Panc1 (cell line): Measurements from ENCODE around the gene CACNA1E. TPM values are rescaled to one million over a fixed set of nuclear protein-coding genes. Genes with fewer than 3 reads are reported as not detected.

ENCODE experiments used
- ATAC-seq: fragments of 200-7000 bp; cut with Tn5 transposase; 2 replicates; pipeline ENCODE4 v1.9.1; 2020; ENCODE audit warnings: mild to moderate bottlenecking, moderate library complexity
- BruUV-seq: library from RNA; stranded (reverse); fragments of 400-500 nt; replicated peaks from 2 replicates; lab custom pipeline; 2021; lab: Mats Ljungman, UMichigan
- CTCF ChIA-PET: fragments of 300-600 bp; sonication (Branson Sonifier 250); formaldehyde crosslinking; loops from one replicate; lab custom pipeline; 2022; ENCODE audit warnings: antibody characterized with exemption; lab: Charles Lee
- POLR2A ChIA-PET: fragments of 300-600 bp; sonication (Branson Sonifier 250); formaldehyde crosslinking; loops from one replicate; lab custom pipeline; 2022; ENCODE audit warnings: antibody characterized with exemption; lab: Charles Lee
- DNase-seq: peaks from one replicate; pipeline ENCODE4 v3.0.0-alpha.2; 2010; ENCODE audit warnings: low read depth, low spot score
- H3K27ac ChIP-seq: 2 replicates; pipeline ENCODE4 v1.5.1; 2011; ENCODE audit warnings: mild to moderate bottlenecking, low read length, inconsistent platforms
- H3K27me3 ChIP-seq: fragments of 200-500 bp; sonication (Bioruptor generic); 2 replicates; pipeline ENCODE4 v1.6.0; 2014; ENCODE audit warnings: low read length, inconsistent platforms; ENCODE audit not compliant: control insufficient read depth, insufficient read depth
- H3K36me3 ChIP-seq: fragments of 200-500 bp; sonication (Bioruptor generic); 2 replicates; pipeline ENCODE4 v1.5.1; 2014; ENCODE audit warnings: inconsistent platforms, mild to moderate bottlenecking, low read length, moderate library complexity; ENCODE audit not compliant: control insufficient read depth, insufficient read depth
- H3K4me1 ChIP-seq: 2 replicates; pipeline ENCODE4 v1.5.1; 2011; ENCODE audit warnings: inconsistent platforms, mild to moderate bottlenecking, low read length, moderate library complexity; ENCODE audit not compliant: control insufficient read depth, insufficient read depth
- H3K4me3 ChIP-seq, 2 experiments: 2 replicates each; pipeline ENCODE4 v1.5.1; 2011 to 2012; ENCODE audit warnings: low read depth in 2 of 2, low read length in 2 of 2, mild to moderate bottlenecking in 2 of 2, inconsistent platforms in 1 of 2, moderate library complexity in 1 of 2
- H3K9me3 ChIP-seq: fragments of 200-500 bp; sonication (Bioruptor generic); 2 replicates; pipeline ENCODE4 v1.5.1; 2014; ENCODE audit warnings: low read depth, mild to moderate bottlenecking, inconsistent platforms, low read length, moderate library complexity; ENCODE audit not compliant: control insufficient read depth, insufficient read depth
- POLR2AphosphoS5 ChIP-seq: IDR thresholded peaks from 2 replicates; pipeline ENCODE4 v1.6.1; 2012; ENCODE audit warnings: mild to moderate bottlenecking, low read depth, low read length, moderate library complexity
- SIN3A ChIP-seq: IDR thresholded peaks from 2 replicates; pipeline ENCODE4 v1.6.1; 2012; ENCODE audit warnings: low read depth, mild to moderate bottlenecking, low read length, moderate library complexity, borderline replicate concordance; ENCODE audit not compliant: insufficient read depth
- TCF7L2 ChIP-seq: IDR thresholded peaks from 2 replicates; pipeline ENCODE4 v1.6.1; 2011; ENCODE audit warnings: mild to moderate bottlenecking, low read depth, low read length, inconsistent platforms
- in situ Hi-C: cut with HindIII; loops from 2 replicates; pipeline ENCODE4 v1.10.0; 2016; ENCODE audit warnings: low sequenced_read_pairs, low pct_unique_long_range_greater_than_20kb
- intact Hi-C: fragments of 100-400 bp; cut with micrococcal nuclease; formaldehyde crosslinking; loops from one replicate; pipeline ENCODE4 v1.10.0; 2022; ENCODE audit not compliant: unreplicated experiment
- total RNA-seq: library from RNA; stranded (reverse); gene quantifications from one replicate; pipeline ENCODE4 v1.2.1, GENCODE V29; 2021; ENCODE audit not compliant: unreplicated experiment
- TF ChIP-seq, protein P1 (sequence below), 2 experiments: IDR thresholded peaks; 2 replicates each; pipeline ENCODE4 v1.6.1; 2011 to 2012; ENCODE audit warnings: low read depth in 2 of 2, control low read depth in 1 of 2, low read length in 1 of 2, mild to moderate bottlenecking in 1 of 2, moderate library complexity in 1 of 2; ENCODE audit not compliant: insufficient read depth in 1 of 2
- TF ChIP-seq, protein P2 (sequence below): fragments of 450-650 bp; IDR thresholded peaks from 2 replicates; pipeline ENCODE4 v1.5.1; 2017; ENCODE audit warnings: mild to moderate bottlenecking

The CACNA1E gene
- total RNA-seq, 1 experiment from 2014 or later: not detected

DNA sequence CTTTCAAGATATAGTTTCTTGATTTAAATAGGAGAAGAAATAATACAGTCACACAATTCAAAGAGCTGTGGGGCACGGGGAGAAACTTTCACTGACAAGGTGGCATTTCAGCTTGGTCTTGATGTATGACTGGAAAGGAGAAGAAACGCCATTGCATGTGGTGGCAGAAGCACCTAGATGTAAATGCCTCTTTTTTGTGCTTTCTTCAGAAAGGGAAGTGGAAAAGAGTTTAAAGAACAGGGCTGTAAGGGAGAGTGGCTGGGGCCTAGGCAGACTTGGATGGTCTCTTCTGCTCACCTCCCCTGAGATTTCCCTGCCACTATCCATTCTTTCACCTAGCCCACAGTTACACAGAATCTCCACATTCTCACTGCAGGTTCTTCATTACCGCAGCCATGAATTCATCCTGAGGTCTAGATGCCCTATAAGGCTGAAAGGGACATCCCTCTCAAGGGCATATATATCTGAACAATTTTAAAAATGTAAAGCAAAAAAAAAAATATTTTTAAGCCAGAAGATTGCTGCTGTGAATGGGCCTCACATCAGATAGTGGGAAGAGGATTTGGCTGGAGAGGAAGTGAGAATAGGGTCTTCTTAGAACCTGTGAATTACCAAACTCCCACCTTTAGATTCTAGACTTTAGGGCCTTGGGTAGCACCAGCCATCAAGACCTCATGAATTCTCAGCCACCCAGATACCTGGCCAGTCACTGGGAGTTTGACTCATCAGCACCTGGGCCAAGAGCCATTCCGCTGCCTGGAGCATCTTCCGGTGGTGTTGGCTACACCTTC lies 23.4 kb downstream of the CACNA1E start:
- DNase-seq (no peak), ATAC-seq (no peak)
- H3K9me3 ChIP-seq: no peaks in the 10 kb centered on the region
- no peaks in the 10 kb centered on the region for H3K36me3 ChIP-seq
- ChIA-PET CTCF (no interaction called here), POLR2A (no interaction called here)
- intact Hi-C loops: no loop called here
- no peaks in the 10 kb centered on the region; the same call in 1 of the 2 replicates for H3K27me3 ChIP-seq
- H3K4me3 ChIP-seq: no peak overlapping the region
- in situ Hi-C loops: no loop called here
- no peaks in the 10 kb centered on the region for H3K4me1 ChIP-seq
- BruUV-seq: no TSS peak
- TF ChIP-seq, protein P1, sequence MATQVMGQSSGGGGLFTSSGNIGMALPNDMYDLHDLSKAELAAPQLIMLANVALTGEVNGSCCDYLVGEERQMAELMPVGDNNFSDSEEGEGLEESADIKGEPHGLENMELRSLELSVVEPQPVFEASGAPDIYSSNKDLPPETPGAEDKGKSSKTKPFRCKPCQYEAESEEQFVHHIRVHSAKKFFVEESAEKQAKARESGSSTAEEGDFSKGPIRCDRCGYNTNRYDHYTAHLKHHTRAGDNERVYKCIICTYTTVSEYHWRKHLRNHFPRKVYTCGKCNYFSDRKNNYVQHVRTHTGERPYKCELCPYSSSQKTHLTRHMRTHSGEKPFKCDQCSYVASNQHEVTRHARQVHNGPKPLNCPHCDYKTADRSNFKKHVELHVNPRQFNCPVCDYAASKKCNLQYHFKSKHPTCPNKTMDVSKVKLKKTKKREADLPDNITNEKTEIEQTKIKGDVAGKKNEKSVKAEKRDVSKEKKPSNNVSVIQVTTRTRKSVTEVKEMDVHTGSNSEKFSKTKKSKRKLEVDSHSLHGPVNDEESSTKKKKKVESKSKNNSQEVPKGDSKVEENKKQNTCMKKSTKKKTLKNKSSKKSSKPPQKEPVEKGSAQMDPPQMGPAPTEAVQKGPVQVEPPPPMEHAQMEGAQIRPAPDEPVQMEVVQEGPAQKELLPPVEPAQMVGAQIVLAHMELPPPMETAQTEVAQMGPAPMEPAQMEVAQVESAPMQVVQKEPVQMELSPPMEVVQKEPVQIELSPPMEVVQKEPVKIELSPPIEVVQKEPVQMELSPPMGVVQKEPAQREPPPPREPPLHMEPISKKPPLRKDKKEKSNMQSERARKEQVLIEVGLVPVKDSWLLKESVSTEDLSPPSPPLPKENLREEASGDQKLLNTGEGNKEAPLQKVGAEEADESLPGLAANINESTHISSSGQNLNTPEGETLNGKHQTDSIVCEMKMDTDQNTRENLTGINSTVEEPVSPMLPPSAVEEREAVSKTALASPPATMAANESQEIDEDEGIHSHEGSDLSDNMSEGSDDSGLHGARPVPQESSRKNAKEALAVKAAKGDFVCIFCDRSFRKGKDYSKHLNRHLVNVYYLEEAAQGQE (IDR thresholded peaks at IDR 0.05; ENCODE audit: insufficient read depth in 1 of 2, low read depth in 2 of 2, low read length in 1 of 2): no peak
- TF ChIP-seq POLR2AphosphoS5: no peak
- TF ChIP-seq SIN3A: no peak
- TF ChIP-seq, protein P2, sequence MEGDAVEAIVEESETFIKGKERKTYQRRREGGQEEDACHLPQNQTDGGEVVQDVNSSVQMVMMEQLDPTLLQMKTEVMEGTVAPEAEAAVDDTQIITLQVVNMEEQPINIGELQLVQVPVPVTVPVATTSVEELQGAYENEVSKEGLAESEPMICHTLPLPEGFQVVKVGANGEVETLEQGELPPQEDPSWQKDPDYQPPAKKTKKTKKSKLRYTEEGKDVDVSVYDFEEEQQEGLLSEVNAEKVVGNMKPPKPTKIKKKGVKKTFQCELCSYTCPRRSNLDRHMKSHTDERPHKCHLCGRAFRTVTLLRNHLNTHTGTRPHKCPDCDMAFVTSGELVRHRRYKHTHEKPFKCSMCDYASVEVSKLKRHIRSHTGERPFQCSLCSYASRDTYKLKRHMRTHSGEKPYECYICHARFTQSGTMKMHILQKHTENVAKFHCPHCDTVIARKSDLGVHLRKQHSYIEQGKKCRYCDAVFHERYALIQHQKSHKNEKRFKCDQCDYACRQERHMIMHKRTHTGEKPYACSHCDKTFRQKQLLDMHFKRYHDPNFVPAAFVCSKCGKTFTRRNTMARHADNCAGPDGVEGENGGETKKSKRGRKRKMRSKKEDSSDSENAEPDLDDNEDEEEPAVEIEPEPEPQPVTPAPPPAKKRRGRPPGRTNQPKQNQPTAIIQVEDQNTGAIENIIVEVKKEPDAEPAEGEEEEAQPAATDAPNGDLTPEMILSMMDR: no peak
- no peak for TF ChIP-seq TCF7L2
- no peak overlapping the region for H3K27ac ChIP-seq

DNA sequence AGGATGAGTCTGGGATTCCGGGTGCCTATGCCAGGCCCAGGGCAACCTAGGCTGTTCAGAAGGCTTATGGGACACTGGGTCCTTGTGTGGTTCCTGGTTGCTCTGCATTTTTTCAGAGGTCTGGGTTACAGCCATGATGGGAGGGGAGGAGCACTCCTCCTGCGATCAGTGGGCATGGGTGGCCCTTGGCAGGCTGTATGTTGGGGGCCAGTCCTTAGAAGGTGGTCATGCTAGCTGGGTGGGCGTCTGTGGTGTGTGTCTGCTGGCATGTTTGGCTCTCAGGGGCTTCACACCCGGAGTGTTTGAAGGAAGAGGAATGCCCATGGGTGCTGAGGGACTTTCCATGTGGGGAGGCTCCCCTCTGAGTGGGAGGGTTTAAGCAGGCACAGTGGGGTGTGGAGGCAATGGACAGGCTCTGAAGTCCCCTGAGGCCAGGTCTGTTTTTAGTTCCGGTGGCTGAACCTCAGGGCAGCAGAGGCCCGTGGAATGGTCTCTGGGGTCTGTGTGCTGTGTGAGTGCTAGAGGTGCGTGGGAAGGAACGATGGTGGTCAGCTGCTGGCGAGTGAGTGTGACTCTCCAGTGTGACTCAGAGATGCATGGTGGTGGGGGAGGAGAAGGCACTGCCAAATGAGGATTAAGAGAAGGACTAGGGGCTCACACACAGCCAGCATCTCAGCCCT lies 25.3 kb downstream of the CACNA1E start:
- no peak overlapping the region for H3K4me3 ChIP-seq
- H3K36me3 ChIP-seq: no peaks in the 10 kb centered on the region
- TF ChIP-seq, protein P1 (IDR thresholded peaks at IDR 0.05; ENCODE audit: insufficient read depth in 1 of 2, low read depth in 2 of 2, low read length in 1 of 2): no peak
- no peak for TF ChIP-seq SIN3A
- TF ChIP-seq POLR2AphosphoS5: no peak
- TF ChIP-seq TCF7L2: no peak
- TF ChIP-seq, protein P2: no peak
- DNase-seq (no peak), ATAC-seq (no peak)
- CTCF ChIA-PET: no interaction called here
- intact Hi-C loops (no loop called here), in situ Hi-C loops (no loop called here)
- POLR2A ChIA-PET: no interaction called here
- H3K27ac ChIP-seq: no peak overlapping the region
- no peaks in the 10 kb centered on the region for H3K9me3 ChIP-seq
- no TSS peak for BruUV-seq
- no peaks in the 10 kb centered on the region; the same call in 1 of the 2 replicates for H3K27me3 ChIP-seq
- H3K4me1 ChIP-seq: no peaks in the 10 kb centered on the region
